Measurements from ENCODE around the gene GHITM. TPM values are rescaled to one million over a fixed set of nuclear protein-coding genes. Genes with fewer than 3 reads are reported as not detected.

The GHITM gene
- total RNA-seq, 1 donor from 2014 or later = 77.2 TPM

DNA sequence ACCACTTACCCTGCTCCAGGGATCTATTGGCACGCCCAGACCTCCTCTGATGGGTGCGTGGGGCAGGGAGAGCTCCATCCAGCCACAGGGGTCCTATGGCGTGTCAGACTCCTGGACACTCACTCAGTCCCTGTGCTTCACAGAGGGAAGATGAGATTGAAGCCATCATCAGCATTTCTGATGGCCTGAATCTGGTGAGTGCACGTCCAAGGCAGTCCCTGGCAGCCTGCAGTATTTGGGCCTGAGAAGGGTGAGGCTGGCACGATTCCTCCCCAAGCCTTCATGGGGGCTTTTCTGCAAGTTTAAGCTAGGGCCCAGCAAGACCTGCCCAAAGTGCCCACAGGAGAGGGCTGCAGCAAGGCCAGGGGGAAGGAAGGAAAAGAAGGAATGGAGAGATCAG lies 58.3 kb downstream of the GHITM start:
- no peak for DNase-seq (ENCODE audit: low spot score in 2 of 2)
- Histone ChIP-seq H3K27ac (no peak overlapping the region), H3K27me3 (no peaks in the 10 kb centered on the region), H3K36me3 (no peaks in the 10 kb centered on the region), H3K9me3 (no peaks in the 10 kb centered on the region), H3K4me3 (no peak overlapping the region), H3K4me1 (no peaks in the 10 kb centered on the region)
- TF ChIP-seq, protein P1, sequence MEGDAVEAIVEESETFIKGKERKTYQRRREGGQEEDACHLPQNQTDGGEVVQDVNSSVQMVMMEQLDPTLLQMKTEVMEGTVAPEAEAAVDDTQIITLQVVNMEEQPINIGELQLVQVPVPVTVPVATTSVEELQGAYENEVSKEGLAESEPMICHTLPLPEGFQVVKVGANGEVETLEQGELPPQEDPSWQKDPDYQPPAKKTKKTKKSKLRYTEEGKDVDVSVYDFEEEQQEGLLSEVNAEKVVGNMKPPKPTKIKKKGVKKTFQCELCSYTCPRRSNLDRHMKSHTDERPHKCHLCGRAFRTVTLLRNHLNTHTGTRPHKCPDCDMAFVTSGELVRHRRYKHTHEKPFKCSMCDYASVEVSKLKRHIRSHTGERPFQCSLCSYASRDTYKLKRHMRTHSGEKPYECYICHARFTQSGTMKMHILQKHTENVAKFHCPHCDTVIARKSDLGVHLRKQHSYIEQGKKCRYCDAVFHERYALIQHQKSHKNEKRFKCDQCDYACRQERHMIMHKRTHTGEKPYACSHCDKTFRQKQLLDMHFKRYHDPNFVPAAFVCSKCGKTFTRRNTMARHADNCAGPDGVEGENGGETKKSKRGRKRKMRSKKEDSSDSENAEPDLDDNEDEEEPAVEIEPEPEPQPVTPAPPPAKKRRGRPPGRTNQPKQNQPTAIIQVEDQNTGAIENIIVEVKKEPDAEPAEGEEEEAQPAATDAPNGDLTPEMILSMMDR (IDR thresholded peaks at IDR 0.05) = no peak
- intact Hi-C loops (cut with DNase I) = no loop called here

DNA sequence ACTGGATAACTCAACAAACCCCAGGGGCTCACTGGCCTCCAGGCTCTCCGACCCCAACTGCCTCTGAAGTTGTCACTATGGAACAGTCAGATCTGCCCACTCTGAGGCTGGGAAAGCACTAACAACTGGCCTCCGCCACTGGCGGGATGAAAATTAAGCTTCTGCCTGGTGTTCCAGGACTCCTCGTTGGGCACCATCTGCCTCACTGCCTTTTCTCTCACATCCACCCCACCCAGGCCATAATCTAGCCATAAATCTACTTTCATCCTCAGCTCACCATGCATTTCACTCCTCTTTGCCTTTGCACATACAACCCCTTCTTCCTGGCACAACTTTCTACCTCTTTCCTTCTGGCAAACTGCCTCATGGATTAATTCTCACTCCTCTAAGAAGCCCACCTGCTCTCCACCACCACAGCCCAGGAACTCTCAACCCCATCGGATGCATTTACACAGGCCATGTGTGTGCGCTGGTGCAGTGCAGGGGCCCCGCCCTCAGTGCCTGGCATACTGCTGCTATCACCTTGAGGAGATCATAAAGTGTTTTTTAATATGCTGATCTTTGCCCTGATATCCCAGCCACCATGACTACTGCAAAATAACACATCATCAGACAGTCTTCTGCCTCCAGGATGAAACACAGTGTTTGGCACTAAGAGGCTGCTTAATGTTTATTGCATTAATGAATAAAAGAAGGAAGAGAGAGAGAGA lies 59.1 kb downstream of the GHITM start:
- DNase-seq (ENCODE audit: low spot score in 2 of 2) = no peak
- Histone ChIP-seq H3K4me1 (no peaks in the 10 kb centered on the region), H3K27me3 (no peaks in the 10 kb centered on the region), H3K27ac (no peak overlapping the region), H3K9me3 (no peaks in the 10 kb centered on the region), H3K4me3 (no peak overlapping the region), H3K36me3 (no peaks in the 10 kb centered on the region)
- TF ChIP-seq, protein P1 (IDR thresholded peaks at IDR 0.05) = no peak
- intact Hi-C loops (cut with DNase I) = no loop called here

DNA sequence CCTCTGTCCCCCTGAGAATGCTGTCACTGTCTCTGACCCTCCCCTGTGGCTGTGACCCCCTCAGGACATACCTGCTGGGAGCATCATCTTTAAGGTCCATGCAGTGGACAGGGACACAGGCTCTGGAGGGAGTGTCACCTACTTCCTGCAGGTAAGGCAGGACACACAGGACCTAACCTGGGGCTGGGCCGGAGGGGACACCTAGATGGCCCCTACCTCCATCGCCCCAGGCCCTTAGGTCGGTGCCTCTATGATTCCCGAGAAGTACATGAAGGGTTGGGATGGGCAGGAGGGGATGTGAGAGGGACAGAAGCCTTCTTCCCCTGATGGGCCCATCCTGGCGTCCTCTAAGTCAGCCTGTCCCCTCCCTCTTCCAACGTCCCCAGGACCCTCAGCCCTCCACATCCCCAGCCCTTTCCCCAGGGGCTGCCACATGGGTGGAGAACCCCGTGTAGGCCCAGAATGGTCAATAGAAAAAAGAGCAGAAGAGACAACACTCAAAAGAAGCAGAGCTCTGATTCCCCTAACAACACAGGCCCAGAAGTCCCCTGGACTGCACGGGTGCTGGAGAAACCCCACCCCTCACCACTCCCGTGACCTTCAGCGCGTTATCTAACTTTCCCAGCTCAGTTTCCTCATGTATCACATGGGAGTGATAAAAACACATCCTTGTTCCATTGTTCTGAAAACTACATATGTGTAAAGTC lies 61.4 kb downstream of the GHITM start:
- TF ChIP-seq, protein P1 (IDR thresholded peaks at IDR 0.05) = no peak
- Histone ChIP-seq H3K4me1 (no peaks in the 10 kb centered on the region), H3K9me3 (no peaks in the 10 kb centered on the region), H3K27ac (no peak overlapping the region), H3K4me3 (no peak overlapping the region), H3K36me3 (no peaks in the 10 kb centered on the region), H3K27me3 (no peaks in the 10 kb centered on the region)
- intact Hi-C loops (cut with DNase I) = no loop called here
- DNase-seq (ENCODE audit: low spot score in 2 of 2) = no peak

DNA sequence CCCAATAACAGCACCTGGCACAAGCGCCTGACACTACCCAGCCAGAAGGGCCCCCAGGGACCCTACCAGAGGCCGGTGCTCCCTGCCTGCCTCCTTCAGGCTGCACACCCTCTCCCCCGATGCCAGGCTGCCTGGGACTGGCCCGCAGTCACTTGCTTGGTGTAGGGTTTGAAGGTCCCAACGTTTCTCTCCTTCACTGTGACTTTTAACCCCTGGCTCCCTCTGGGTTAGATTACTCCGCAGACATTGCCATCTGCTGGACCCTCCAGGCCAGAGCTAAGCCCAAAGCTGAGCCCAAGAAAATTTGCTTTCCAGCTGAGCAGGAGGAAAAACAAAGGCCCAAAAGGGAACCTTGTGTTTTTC lies 61.9 kb downstream of the GHITM start:
- TF ChIP-seq, protein P1 (IDR thresholded peaks at IDR 0.05) = no peak
- no peaks in the 10 kb centered on the region for H3K4me1 ChIP-seq
- intact Hi-C loops (cut with DNase I) = no loop called here
- no peak for DNase-seq (ENCODE audit: low spot score in 2 of 2)
- no peaks in the 10 kb centered on the region for H3K9me3 ChIP-seq
- no peaks in the 10 kb centered on the region for H3K27me3 ChIP-seq
- no peak overlapping the region for H3K4me3 ChIP-seq
- no peaks in the 10 kb centered on the region for H3K36me3 ChIP-seq
- no peak overlapping the region for H3K27ac ChIP-seq

DNA sequence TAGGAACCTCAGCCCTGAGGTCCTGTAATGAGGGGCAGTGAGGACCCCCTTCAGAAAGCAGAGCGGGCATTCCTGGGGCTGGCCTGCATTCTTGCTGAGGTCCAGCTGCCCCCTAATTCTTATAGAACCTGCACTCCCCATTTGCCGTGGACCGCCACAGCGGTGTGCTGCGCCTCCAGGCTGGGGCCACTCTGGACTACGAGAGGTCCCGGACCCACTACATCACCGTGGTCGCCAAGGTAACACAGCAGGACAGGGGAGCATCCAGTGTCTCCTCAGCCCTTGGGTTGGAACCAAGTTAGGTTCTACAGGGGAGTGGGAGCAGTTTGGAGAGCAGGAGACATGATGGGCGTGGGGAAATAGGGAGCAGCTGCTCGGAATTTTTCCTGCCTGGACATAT lies 62.4 kb downstream of the GHITM start:
- no peaks in the 10 kb centered on the region for H3K9me3 ChIP-seq
- H3K4me1 ChIP-seq = no peaks in the 10 kb centered on the region
- DNase-seq (ENCODE audit: low spot score in 2 of 2) = no peak
- intact Hi-C loops (cut with DNase I) = no loop called here
- TF ChIP-seq, protein P1 (IDR thresholded peaks at IDR 0.05) = no peak
- no peaks in the 10 kb centered on the region for H3K27me3 ChIP-seq
- no peaks in the 10 kb centered on the region for H3K36me3 ChIP-seq
- H3K4me3 ChIP-seq = no peak overlapping the region
- no peak overlapping the region for H3K27ac ChIP-seq

Measured in ascending aorta (tissue), 2 donors.